GM23338 (cell line): ENCODE measurements around the gene FRMD1.

Experiments
- CREB1 ChIP-seq: fragments of 250-450 bp; sonication (Bioruptor Pico); IDR thresholded peaks from 2 replicates; pipeline ENCODE4 v1.5.0; 2020; ENCODE audit warnings: low read depth, mild to moderate bottlenecking, moderate library complexity
- EZH2 ChIP-seq: fragments of 200-600 bp; sonication (generic); IDR thresholded peaks from one replicate; pipeline ENCODE4 v1.8.0; 2017; ENCODE audit warnings: antibody characterized with exemption, mild to moderate bottlenecking, low read depth; ENCODE audit not compliant: unreplicated experiment
- EZH2phosphoT487 ChIP-seq: fragments of 200-600 bp; sonication (generic); IDR thresholded peaks from one replicate; pipeline ENCODE4 v1.8.1; 2018; ENCODE audit warnings: antibody characterized with exemption; ENCODE audit not compliant: unreplicated experiment
- JUNB ChIP-seq: IDR thresholded peaks from one replicate; pipeline ENCODE4 v1.6.1; 2016; ENCODE audit warnings: antibody characterized with exemption; ENCODE audit not compliant: unreplicated experiment
- NANOG ChIP-seq: IDR thresholded peaks from 2 replicates; pipeline ENCODE4 v1.6.1; 2016; ENCODE audit warnings: antibody characterized with exemption, borderline replicate concordance
- POLR2AphosphoS5 ChIP-seq: IDR thresholded peaks from 2 replicates; pipeline ENCODE4 v1.6.1; 2016; ENCODE audit warnings: antibody characterized with exemption, low read depth
- ZNF114 ChIP-seq: fragments of 250-450 bp; sonication (Bioruptor Pico); IDR thresholded peaks from 2 replicates; pipeline ENCODE4 v1.5.0; 2020; ENCODE audit warnings: mild to moderate bottlenecking, moderate library complexity
- ZNF331 ChIP-seq: fragments of 250-450 bp; sonication (Bioruptor Pico); IDR thresholded peaks from 2 replicates; pipeline ENCODE4 v1.5.0; 2020; ENCODE audit warnings: low read depth, mild to moderate bottlenecking, moderate library complexity
- TF ChIP-seq, protein P1 (sequence below), 2 experiments: fragments of 200-600 bp in 1 of 2; sonication (generic) in 1 of 2; conservative IDR thresholded peaks; 2 replicates each; pipeline versions ENCODE4 v1.5.1 to v1.6.1; 2016 to 2017; ENCODE audit warnings: antibody characterized with exemption in 2 of 2, low read depth in 2 of 2, mild to moderate bottlenecking in 2 of 2, moderate library complexity in 1 of 2
- TF ChIP-seq, protein P2 (sequence below): IDR thresholded peaks from one replicate; pipeline ENCODE4 v1.6.1; 2018; ENCODE audit warnings: antibody characterized with exemption; ENCODE audit not compliant: unreplicated experiment

- TF ChIP-seq, protein P1, sequence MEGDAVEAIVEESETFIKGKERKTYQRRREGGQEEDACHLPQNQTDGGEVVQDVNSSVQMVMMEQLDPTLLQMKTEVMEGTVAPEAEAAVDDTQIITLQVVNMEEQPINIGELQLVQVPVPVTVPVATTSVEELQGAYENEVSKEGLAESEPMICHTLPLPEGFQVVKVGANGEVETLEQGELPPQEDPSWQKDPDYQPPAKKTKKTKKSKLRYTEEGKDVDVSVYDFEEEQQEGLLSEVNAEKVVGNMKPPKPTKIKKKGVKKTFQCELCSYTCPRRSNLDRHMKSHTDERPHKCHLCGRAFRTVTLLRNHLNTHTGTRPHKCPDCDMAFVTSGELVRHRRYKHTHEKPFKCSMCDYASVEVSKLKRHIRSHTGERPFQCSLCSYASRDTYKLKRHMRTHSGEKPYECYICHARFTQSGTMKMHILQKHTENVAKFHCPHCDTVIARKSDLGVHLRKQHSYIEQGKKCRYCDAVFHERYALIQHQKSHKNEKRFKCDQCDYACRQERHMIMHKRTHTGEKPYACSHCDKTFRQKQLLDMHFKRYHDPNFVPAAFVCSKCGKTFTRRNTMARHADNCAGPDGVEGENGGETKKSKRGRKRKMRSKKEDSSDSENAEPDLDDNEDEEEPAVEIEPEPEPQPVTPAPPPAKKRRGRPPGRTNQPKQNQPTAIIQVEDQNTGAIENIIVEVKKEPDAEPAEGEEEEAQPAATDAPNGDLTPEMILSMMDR (conservative IDR thresholded peaks at IDR 0.05; ENCODE audit: low read depth in 2 of 2): no peak
- TF ChIP-seq POLR2AphosphoS5 (no peak), ZNF114 (no peak), CREB1 (CRISPR knock-in tag) (no peak), JUNB (no peak), EZH2 (no peak), EZH2phosphoT487 (no peak), ZNF331 (CRISPR knock-in tag) (no peak), NANOG (no peak)
- TF ChIP-seq, protein P2, sequence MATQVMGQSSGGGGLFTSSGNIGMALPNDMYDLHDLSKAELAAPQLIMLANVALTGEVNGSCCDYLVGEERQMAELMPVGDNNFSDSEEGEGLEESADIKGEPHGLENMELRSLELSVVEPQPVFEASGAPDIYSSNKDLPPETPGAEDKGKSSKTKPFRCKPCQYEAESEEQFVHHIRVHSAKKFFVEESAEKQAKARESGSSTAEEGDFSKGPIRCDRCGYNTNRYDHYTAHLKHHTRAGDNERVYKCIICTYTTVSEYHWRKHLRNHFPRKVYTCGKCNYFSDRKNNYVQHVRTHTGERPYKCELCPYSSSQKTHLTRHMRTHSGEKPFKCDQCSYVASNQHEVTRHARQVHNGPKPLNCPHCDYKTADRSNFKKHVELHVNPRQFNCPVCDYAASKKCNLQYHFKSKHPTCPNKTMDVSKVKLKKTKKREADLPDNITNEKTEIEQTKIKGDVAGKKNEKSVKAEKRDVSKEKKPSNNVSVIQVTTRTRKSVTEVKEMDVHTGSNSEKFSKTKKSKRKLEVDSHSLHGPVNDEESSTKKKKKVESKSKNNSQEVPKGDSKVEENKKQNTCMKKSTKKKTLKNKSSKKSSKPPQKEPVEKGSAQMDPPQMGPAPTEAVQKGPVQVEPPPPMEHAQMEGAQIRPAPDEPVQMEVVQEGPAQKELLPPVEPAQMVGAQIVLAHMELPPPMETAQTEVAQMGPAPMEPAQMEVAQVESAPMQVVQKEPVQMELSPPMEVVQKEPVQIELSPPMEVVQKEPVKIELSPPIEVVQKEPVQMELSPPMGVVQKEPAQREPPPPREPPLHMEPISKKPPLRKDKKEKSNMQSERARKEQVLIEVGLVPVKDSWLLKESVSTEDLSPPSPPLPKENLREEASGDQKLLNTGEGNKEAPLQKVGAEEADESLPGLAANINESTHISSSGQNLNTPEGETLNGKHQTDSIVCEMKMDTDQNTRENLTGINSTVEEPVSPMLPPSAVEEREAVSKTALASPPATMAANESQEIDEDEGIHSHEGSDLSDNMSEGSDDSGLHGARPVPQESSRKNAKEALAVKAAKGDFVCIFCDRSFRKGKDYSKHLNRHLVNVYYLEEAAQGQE: no peak
Observed at GRCh38 chr6:168099201-168100010, 20.4 kb upstream of the FRMD1 start.
